Measurements from ENCODE around the gene PPY.

DNA sequence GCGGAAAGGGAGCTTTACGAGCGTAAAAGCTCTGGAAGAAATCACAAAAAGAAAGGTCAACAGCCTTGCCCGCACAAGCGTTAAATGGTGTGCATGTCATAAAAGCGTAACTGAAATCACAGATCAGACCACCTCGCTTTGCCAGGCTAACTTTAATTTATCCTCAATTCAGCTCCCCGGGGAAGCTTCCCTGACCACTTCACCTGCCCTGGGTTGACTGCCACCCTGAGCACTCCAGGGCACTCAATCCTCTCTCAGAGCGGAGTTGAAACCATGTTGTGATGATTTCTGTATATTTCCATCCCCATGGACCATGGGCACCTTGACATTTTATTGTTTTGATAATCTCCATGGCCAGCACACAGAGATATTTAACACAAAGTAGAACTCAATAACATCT lies 46.0 kb upstream of the PPY start:
- TF ChIP-seq, protein P1, sequence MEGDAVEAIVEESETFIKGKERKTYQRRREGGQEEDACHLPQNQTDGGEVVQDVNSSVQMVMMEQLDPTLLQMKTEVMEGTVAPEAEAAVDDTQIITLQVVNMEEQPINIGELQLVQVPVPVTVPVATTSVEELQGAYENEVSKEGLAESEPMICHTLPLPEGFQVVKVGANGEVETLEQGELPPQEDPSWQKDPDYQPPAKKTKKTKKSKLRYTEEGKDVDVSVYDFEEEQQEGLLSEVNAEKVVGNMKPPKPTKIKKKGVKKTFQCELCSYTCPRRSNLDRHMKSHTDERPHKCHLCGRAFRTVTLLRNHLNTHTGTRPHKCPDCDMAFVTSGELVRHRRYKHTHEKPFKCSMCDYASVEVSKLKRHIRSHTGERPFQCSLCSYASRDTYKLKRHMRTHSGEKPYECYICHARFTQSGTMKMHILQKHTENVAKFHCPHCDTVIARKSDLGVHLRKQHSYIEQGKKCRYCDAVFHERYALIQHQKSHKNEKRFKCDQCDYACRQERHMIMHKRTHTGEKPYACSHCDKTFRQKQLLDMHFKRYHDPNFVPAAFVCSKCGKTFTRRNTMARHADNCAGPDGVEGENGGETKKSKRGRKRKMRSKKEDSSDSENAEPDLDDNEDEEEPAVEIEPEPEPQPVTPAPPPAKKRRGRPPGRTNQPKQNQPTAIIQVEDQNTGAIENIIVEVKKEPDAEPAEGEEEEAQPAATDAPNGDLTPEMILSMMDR (IDR thresholded peaks at IDR 0.05), result no peak
- no peak for TF ChIP-seq EZH2 (IDR thresholded peaks at IDR 0.05; ENCODE audit: borderline replicate concordance, insufficient read depth, low read depth, low read length, poor library complexity, severe bottlenecking)

All from B cell (primary cell).